Measurements from ENCODE around the gene KDM2A.
"Not testable (repeated sequence)": the region's sequence is repeated elsewhere in the genome, so short reads cannot be mapped to it uniquely, and the experiment has no call there.

The KDM2A gene

GRCh38 chr11:67213178-67213621, 94.1 kb downstream of the KDM2A start:
- Histone ChIP-seq H3K79me2 (no peaks in the 10 kb centered on the region), H3K9ac (no peak overlapping the region), H3K9me3 (ENCODE audit: control insufficient read depth, low read length) (no peaks in the 10 kb centered on the region), H3K4me2 (ENCODE audit: low read length) (no peak overlapping the region), H3K27me3 (ENCODE audit: control insufficient read depth, insufficient read depth, low read length) (no peaks in the 10 kb centered on the region), H3K4me3 (ENCODE audit: low read depth, low read length) (no peak overlapping the region), H3K4me1 (no peaks in the 10 kb centered on the region), H3K27ac (no peak overlapping the region), H2AFZ (no peak overlapping the region), H3K36me3 (ENCODE audit: control insufficient read depth, insufficient read depth, low read length) (no peaks in the 10 kb centered on the region)
- TF ChIP-seq, protein P1, sequence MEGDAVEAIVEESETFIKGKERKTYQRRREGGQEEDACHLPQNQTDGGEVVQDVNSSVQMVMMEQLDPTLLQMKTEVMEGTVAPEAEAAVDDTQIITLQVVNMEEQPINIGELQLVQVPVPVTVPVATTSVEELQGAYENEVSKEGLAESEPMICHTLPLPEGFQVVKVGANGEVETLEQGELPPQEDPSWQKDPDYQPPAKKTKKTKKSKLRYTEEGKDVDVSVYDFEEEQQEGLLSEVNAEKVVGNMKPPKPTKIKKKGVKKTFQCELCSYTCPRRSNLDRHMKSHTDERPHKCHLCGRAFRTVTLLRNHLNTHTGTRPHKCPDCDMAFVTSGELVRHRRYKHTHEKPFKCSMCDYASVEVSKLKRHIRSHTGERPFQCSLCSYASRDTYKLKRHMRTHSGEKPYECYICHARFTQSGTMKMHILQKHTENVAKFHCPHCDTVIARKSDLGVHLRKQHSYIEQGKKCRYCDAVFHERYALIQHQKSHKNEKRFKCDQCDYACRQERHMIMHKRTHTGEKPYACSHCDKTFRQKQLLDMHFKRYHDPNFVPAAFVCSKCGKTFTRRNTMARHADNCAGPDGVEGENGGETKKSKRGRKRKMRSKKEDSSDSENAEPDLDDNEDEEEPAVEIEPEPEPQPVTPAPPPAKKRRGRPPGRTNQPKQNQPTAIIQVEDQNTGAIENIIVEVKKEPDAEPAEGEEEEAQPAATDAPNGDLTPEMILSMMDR (IDR thresholded peaks at IDR 0.05): no peak

- TF ChIP-seq, protein P1 (IDR thresholded peaks at IDR 0.05): no peak
- H3K36me3 ChIP-seq (ENCODE audit: control insufficient read depth, insufficient read depth, low read length): no peaks in the 10 kb centered on the region
Measured at GRCh38 chr11:67227726-67228125, 108.7 kb downstream of the KDM2A start.

GRCh38 chr11:67230406-67230805, 111.3 kb downstream of the KDM2A start:
- no peak overlapping the region for H2AFZ ChIP-seq
- H3K36me3 ChIP-seq (ENCODE audit: control insufficient read depth, insufficient read depth, low read length): no peaks in the 10 kb centered on the region
- H3K4me2 ChIP-seq (ENCODE audit: low read length): no peak overlapping the region
- H3K27me3 ChIP-seq (ENCODE audit: control insufficient read depth, insufficient read depth, low read length): no peaks in the 10 kb centered on the region
- H3K9ac ChIP-seq: no peak overlapping the region
- H3K4me3 ChIP-seq (ENCODE audit: low read depth, low read length): no peak overlapping the region
- H3K4me1 ChIP-seq: no peaks in the 10 kb centered on the region
- H3K79me2 ChIP-seq: no peaks in the 10 kb centered on the region
- TF ChIP-seq, protein P1 (IDR thresholded peaks at IDR 0.05): no peak
- no peaks in the 10 kb centered on the region for H3K9me3 ChIP-seq (ENCODE audit: control insufficient read depth, low read length)
- no peak overlapping the region for H3K27ac ChIP-seq

More at GRCh38 chr11:67227726-67228125, 108.7 kb downstream of the KDM2A start:
- H3K4me1 ChIP-seq: no peaks in the 10 kb centered on the region
- no peak overlapping the region for H3K27ac ChIP-seq
- H3K9ac ChIP-seq: no peak overlapping the region
- H3K4me3 ChIP-seq (ENCODE audit: low read depth, low read length): no peak overlapping the region
- H3K79me2 ChIP-seq: peaks cover 2% of the 10 kb centered on the region
- no peaks in the 10 kb centered on the region for H3K9me3 ChIP-seq (ENCODE audit: control insufficient read depth, low read length)
- H3K27me3 ChIP-seq (ENCODE audit: control insufficient read depth, insufficient read depth, low read length): no peaks in the 10 kb centered on the region
- H3K4me2 ChIP-seq (ENCODE audit: low read length): no peak overlapping the region
- H2AFZ ChIP-seq: no peak overlapping the region

- TF ChIP-seq, protein P1 (IDR thresholded peaks at IDR 0.05): no peak
- no peaks in the 10 kb centered on the region for H3K36me3 ChIP-seq (ENCODE audit: control insufficient read depth, insufficient read depth, low read length)
- no peak overlapping the region for H3K4me2 ChIP-seq (ENCODE audit: low read length)
- H3K9ac ChIP-seq: no peak overlapping the region
- no peaks in the 10 kb centered on the region for H3K79me2 ChIP-seq
- no peak overlapping the region for H3K4me3 ChIP-seq (ENCODE audit: low read depth, low read length)
- H3K9me3 ChIP-seq (ENCODE audit: control insufficient read depth, low read length): no peaks in the 10 kb centered on the region
- H3K27ac ChIP-seq: no peak overlapping the region
- no peaks in the 10 kb centered on the region for H3K4me1 ChIP-seq
- no peaks in the 10 kb centered on the region for H3K27me3 ChIP-seq (ENCODE audit: control insufficient read depth, insufficient read depth, low read length)
- no peak overlapping the region for H2AFZ ChIP-seq
Measured at GRCh38 chr11:67230886-67231285, 111.8 kb downstream of the KDM2A start.

GRCh38 chr11:67233584-67234190, 114.6 kb downstream of the KDM2A start:
- Histone ChIP-seq H3K4me2 (ENCODE audit: low read length) (no peak overlapping the region), H2AFZ (no peak overlapping the region), H3K79me2 (no peaks in the 10 kb centered on the region), H3K4me3 (ENCODE audit: low read depth, low read length) (no peak overlapping the region), H3K4me1 (no peaks in the 10 kb centered on the region), H3K9me3 (ENCODE audit: control insufficient read depth, low read length) (no peaks in the 10 kb centered on the region), H3K27me3 (ENCODE audit: control insufficient read depth, insufficient read depth, low read length) (no peaks in the 10 kb centered on the region), H3K9ac (no peak overlapping the region), H3K27ac (no peak overlapping the region), H3K36me3 (ENCODE audit: control insufficient read depth, insufficient read depth, low read length) (no peaks in the 10 kb centered on the region)
- TF ChIP-seq, protein P1 (IDR thresholded peaks at IDR 0.05): no peak

GRCh38 chr11:67234571-67234970, 115.5 kb downstream of the KDM2A start:
- not testable (repeated sequence) for H3K4me3 ChIP-seq (ENCODE audit: low read depth, low read length); H3K27me3 ChIP-seq (ENCODE audit: control insufficient read depth, insufficient read depth, low read length); H2AFZ ChIP-seq; H3K27ac ChIP-seq; H3K4me1 ChIP-seq; H3K9ac ChIP-seq; H3K36me3 ChIP-seq (ENCODE audit: control insufficient read depth, insufficient read depth, low read length); H3K4me2 ChIP-seq (ENCODE audit: low read length); H3K9me3 ChIP-seq (ENCODE audit: control insufficient read depth, low read length); H3K79me2 ChIP-seq
